Activated CD4-positive, alpha-beta T cell treated with anti-CD3 and anti-CD28 coated beads, Interleukin-2, amount 50 U/mL, for 24 hours (primary cell): ENCODE results near the gene PCDH10.

Source experiments
- DNase-seq, 2 donors: peaks; one replicate each; pipeline ENCODE4 v3.0.0-alpha.2; 2020; ENCODE audit warnings: low read depth in 1 of 2, low spot score in 1 of 2

The PCDH10 gene

DNA sequence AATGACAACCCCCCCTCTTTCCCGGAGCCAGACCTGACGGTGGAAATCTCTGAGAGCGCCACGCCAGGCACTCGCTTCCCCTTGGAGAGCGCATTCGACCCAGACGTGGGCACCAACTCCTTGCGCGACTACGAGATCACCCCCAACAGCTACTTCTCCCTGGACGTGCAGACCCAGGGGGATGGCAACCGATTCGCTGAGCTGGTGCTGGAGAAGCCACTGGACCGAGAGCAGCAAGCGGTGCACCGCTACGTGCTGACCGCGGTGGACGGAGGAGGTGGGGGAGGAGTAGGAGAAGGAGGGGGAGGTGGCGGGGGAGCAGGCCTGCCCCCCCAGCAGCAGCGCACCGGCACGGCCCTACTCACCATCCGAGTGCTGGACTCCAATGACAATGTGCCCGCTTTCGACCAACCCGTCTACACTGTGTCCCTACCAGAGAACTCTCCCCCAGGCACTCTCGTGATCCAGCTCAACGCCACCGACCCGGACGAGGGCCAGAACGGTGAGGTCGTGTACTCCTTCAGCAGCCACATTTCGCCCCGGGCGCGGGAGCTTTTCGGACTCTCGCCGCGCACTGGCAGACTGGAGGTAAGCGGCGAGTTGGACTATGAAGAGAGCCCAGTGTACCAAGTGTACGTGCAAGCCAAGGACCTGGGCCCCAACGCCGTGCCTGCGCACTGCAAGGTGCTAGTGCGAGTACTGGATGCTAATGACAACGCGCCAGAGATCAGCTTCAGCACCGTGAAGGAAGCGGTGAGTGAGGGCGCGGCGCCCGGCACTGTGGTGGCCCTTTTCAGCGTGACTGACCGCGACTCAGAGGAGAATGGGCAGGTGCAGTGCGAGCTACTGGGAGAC is 1.6 kb downstream of the PCDH10 start:
- no peak for DNase-seq

DNA sequence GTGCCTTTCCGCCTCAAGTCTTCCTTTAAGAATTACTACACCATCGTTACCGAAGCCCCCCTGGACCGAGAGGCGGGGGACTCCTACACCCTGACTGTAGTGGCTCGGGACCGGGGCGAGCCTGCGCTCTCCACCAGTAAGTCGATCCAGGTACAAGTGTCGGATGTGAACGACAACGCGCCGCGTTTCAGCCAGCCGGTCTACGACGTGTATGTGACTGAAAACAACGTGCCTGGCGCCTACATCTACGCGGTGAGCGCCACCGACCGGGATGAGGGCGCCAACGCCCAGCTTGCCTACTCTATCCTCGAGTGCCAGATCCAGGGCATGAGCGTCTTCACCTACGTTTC is 2.2 kb downstream of the PCDH10 start:
- no peak for DNase-seq

DNA sequence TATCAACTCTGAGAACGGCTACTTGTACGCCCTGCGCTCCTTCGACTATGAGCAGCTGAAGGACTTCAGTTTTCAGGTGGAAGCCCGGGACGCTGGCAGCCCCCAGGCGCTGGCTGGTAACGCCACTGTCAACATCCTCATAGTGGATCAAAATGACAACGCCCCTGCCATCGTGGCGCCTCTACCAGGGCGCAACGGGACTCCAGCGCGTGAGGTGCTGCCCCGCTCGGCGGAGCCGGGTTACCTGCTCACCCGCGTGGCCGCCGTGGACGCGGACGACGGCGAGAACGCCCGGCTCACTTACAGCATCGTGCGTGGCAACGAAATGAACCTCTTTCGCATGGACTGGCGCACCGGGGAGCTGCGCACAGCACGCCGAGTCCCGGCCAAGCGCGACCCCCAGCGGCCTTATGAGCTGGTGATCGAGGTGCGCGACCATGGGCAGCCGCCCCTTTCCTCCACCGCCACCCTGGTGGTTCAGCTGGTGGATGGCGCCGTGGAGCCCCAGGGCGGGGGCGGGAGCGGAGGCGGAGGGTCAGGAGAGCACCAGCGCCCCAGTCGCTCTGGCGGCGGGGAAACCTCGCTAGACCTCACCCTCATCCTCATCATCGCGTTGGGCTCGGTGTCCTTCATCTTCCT is 2.7 kb downstream of the PCDH10 start:
- no peak for DNase-seq

DNA sequence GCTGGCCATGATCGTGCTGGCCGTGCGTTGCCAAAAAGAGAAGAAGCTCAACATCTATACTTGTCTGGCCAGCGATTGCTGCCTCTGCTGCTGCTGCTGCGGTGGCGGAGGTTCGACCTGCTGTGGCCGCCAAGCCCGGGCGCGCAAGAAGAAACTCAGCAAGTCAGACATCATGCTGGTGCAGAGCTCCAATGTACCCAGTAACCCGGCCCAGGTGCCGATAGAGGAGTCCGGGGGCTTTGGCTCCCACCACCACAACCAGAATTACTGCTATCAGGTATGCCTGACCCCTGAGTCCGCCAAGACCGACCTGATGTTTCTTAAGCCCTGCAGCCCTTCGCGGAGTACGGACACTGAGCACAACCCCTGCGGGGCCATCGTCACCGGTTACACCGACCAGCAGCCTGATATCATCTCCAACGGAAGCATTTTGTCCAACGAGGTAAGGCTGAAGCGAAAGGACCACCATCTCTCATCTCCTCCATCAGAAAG is 3.3 kb downstream of the PCDH10 start:
- no peak for DNase-seq

DNA sequence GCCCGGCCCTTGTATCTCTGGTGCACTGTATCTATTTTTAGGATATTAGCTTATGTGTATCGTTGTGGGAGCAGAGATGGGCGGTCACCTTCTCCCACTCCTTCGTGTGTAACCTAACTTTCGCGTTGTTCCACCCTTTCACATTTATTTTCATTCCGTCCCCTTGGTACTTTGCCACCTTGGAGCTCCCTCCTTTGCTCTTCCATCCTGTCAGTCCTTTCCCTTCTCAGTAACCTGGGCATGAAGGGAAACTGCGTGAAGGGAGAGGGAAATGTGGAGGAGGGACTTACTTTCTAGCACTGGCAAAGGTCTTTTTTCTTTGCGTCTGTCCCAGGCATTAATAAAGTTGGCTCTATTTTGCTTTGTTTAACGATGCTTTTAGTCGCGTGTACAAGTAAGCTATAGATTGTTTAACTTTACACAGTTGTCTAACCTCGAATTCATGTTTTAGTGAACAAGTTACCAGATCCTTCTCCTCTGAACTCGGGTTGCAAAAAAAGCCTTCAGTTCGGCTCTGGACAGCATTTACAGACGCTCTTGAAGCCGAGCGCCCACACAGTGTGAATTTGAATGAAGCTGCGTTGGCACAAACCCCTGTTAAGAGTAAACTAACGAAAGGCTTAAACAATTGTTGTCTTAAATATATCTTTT is 3.9 kb downstream of the PCDH10 start:
- no peak for DNase-seq

DNA sequence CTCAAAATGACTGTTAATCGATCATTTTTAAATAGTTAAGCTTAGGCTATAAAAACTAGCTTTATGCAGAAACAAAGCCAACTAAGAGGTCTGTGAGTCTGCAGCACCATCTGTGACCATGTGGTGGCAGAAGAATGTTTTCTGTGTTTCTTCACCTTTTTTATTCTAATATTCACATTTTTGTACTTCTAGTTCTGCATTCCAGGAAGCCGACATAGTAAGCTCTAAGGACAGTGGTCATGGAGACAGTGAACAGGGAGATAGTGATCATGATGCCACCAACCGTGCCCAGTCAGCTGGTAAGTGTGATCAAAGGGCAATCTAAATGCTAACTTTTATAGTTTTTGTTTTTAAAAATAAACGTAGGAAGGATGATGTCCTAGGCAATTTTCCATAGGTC is 5.6 kb downstream of the PCDH10 start:
- DNase-seq, result no peak

DNA sequence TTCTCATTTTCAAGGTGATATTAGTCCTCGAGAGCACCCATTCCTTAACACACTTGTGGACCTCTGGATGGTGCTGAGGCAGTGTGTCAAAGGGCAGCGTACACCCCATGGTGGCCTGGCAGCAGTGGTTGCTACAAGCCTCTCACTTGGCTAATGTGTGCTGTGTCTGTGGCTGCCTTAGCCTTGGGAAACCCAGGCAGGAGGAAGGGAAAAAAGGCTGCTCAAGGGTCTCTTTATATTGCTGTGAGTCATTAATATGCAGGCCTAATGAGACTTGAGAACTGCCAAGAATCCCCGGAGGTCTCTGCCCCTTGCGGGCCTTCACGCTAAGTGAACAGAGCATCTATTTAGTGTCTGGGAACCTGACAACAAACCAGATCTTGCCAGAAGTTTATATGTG is 7.0 kb downstream of the PCDH10 start:
- DNase-seq, result no peak

DNA sequence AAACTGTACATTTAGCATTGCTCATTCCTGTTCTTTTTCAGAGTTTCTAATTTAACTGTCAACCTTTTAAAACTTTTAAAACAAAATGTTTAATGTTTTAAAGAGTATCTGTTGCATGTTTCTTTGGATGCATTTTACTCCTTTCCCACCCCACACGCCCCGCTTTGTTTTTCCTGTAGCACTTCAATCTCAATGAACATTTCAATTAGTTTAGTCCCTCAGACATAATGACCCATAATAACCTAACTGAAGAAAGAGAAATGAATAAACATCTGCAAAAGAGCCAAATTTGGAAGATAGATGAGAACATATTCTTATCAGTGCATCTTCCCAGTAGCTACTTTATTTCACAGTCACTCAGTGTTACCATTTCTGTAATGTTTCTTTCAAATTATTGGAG is 7.5 kb downstream of the PCDH10 start:
- DNase-seq, result no peak

DNA sequence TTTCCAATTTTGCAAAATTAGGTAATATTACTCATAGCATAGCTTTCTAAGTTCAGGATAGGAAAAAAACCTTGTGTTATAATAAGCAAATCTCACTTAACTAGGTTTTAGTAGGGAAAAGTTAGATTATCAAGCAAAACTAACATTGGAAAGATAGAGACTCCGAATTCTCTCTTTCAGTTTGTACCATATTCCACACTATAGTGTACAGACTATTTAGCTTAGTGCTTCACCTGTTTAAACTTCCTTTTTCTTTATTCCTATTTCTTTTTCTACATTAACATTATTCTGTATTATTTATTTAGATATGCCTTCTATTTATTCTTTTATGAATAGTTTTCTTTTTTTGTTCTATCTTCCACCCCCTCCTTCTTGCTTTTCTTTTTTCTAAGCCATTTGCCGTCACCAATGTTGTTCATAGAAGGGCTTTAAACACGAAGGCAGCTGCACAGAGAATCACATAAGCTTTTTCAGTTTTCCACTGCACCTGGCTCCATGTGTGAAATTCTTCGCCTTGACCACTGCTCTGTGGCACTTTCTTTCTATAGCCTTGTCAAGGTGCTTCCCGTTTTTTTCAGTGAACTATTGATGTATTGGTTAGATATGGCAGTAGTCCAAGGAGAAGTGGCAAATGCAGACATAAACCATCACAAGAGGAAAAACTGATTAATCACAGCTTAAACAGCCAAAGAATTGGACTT is 8.5 kb downstream of the PCDH10 start:
- no peak for DNase-seq

DNA sequence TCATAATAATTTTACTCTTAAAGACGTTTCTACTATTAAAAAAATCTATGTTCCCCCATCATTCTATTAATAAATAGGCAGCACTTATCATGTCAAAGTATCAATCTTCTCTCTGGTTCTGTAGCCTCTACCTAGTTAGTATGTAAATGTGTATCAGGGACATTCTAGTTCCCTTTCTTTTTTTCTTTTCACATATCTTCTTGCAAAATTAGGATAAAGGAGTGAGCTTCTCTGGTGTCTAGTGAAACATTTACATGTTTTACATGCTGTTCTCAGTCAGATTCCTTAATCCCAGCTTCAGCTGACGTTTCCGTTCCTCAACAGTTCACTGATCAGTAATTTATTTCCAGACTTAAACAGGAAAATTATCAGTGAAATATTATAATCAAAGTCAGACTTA is 11.8 kb downstream of the PCDH10 start:
- DNase-seq, result no peak

DNA sequence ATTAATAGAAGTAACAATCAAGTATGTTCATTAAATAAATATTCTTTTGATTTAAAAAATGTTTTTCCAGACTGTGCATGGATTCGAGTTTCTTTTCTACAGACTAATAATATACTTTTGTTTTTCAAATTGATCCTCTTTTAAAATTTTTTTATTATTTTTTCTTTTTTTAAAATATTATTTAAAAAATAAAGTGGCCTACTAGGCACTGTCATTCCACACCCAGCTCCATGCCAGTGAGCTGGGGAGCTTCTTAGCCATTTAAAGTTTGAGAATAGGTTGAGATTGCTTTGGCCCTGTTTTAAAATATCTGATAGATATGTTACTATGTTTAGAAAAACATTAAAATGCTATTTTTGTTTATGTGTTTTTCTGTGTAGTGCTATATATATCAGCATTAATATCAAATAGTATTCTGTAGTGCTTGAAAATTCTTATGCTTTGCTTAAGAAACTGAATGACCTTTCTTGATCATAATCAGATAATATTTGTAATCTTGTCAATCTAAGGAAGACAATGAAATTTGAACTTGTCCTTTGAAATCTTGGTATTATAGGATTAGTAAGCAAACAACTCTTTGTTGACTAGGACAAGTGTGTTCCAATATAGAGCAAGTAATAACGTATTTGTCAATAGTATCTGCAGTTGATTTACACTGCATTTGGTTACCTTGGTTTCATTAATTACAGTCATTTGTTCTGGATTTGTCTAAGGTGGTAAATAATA is 12.6 kb downstream of the PCDH10 start:
- no peak for DNase-seq

DNA sequence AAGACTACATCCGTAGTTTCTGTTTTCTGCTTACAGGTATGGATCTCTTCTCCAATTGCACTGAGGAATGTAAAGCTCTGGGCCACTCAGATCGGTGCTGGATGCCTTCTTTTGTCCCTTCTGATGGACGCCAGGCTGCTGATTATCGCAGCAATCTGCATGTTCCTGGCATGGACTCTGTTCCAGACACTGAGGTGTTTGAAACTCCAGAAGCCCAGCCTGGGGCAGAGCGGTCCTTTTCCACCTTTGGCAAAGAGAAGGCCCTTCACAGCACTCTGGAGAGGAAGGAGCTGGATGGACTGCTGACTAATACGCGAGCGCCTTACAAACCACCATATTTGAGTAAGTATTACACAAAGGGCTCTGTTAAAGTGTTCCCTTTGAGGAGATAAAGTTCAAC is 13.8 kb downstream of the PCDH10 start:
- no peak for DNase-seq

DNA sequence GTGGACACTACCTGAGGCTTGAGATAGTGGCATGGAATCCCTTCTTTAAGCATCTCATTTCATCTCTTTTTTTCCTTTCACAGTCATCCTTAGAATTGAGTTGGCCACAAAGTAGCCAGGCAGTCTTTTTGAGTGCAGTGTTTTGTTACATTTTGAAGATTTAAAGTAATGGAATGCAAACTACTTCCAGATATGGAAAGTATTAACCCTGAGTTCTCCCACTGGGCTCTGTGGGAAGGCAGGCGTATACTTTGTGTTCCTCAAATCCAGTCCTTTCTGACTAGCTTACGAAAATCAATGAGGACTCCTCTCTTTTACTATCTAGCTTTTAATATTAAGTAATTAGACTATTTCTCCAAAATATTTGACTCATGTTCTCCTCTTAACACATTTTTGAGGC is 29.9 kb downstream of the PCDH10 start:
- DNase-seq, result no peak

DNA sequence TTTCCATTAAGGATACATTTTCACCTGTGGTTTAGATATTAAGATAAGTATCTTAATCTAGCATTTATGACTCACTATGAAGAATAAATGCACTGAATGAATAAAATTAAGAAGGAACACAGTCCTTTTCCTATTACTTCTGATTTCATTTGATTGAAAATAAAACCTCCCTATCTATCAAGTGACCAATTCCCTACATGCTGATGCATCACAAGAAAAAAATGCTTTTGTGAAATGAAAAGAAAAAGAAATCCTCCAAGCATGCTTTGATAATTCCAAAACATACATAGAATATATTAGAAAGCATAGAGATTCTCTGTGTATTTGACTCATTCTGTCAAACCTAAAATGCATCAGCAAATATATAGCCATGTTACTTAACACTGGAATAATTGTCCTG is 37.1 kb downstream of the PCDH10 start:
- no peak for DNase-seq

DNA sequence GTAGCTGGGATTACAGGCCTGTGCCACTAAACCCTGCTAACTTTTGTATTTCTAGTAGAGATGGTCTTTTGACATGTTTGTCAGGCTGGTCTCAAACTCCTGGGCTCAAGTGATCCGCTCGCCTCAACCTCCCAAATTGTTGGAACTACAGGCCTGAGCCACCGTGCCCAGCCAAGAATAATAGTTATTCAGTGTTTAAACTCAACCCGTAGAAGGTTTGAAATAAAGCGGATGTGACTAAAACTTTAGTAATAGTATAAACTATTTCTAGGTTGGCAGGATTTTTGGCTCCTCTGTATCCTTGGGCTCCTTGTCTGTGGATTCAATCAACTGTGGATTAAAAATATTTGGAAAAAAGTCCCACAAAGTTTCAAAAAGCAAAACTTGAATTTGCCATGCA is 37.8 kb downstream of the PCDH10 start:
- DNase-seq, result no peak

DNA sequence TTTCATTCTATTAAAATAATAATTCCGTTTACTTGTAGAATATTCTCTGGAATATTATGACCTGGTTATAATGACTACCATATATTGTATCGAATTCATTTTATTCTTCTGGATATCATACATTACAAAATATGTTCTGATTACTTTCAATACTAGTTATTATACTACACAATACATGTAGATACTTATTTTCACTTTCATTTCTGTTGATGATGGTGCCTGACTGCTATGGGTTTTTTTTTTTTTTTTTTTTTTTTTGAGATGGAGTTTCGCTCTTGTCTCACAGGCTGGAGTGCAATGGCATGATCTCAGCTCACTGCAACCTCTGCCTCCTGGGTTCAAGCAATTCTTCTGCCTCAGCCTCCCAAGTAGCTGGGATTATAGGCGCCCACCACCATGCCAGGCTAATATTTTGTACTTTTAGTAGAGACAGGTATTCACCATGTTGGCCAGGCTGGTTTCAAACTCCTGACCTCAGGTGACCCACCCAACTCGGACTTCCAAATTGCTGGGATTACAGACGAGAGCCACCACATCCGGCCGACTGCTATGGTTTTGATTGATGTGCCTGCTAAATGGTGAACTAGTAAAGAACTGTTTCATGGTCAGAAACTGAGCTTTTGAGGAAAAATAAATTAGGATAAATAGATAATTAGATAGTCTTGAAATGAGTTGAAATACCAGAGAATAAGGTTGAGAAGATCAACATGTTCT is 39.5 kb downstream of the PCDH10 start:
- no peak for DNase-seq

DNA sequence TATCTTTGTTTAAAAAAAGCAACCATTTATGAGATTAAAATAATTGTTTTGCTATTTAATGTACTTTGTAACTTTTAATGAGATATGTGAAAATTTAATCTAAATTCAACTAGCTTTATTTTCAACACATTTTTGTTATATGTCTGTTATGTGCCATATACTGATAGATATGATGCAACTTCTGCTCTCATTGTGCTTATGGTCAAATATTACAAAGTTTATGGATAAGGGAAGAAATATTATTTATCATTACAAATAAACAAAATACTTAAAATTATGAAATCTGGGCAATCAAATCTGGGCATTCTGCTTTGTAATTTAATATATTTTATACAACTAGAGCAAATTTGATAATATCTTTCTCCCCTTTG is 40.0 kb downstream of the PCDH10 start:
- DNase-seq, result no peak

DNA sequence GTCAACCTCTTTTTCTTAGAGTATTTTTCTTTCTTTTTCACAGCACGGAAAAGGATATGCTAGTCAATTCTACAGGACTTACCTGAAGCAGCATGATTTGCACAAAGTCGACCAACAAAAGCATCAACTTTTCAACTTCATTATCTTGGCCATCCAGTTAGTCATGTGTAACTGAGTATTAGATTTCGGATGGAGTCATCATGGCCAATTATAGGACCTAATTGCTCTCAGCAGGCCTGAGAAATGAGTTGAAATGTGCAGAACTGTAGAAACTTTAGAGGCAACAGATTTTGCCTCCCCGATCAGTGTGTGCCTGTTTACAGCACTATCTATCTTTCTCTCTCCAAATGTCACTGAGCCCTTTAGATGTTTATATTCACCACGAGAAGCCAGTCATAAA is 41.0 kb downstream of the PCDH10 start:
- no peak for DNase-seq

DNA sequence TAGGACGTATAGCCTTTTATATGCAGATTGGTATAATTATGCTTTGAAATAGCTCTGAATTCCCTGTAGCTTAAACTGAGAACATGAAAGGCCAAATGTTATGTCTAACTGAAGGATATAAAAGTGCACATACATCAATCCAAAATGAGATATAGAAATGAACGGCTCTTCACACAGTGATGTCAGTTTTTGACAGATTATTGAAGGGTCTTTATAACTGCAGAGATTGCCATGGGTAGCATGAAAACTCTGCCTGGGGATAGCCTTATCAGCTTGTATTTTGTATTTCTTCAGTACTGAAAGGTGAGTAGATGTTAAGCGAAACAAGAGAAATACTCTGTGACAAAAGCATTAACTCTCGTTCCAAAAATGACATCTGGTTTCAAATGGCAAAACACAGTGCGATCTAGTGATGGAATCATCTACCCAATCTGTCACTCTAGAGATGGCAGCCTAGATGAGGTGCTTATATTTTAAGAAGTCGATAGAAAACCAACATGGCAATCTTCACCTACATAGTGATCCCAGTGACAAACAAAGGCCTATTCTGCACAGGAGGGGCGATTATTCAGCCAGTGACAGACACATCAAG is 59.7 kb downstream of the PCDH10 start:
- no peak for DNase-seq

DNA sequence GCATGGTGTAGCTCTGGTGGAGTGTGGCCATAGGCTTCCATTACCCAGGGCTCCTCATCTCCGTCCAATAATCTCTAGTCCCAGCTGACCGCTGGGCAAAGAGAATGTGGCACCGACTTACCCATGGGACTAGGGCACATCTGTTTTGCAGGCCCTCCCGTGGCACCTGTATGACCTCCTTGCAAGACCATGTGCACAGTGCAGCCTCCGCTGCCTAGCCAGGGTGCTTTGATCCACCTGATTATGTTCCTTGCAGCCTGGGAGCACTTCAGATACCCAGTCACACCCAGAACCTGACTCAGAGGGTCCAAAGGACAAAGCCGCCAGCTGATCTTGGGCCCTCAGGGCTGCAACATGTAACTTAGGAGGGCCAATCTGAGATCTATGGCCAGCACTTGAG is 84.8 kb downstream of the PCDH10 start:
- DNase-seq, result no peak
